Adipocyte (in vitro differentiated cells): ENCODE measurements around the gene UFSP2.

ENCODE experiments used
- DNase-seq: peaks from one replicate; pipeline ENCODE4 v3.0.0-alpha.2; 2015; ENCODE audit warnings: low read depth
- H3K27me3 ChIP-seq: replicated peaks from 2 replicates; pipeline ENCODE4 v1.7.0; 2013; ENCODE audit warnings: mild to moderate bottlenecking, low read length, moderate library complexity; ENCODE audit not compliant: control insufficient read depth, insufficient read depth
- H3K36me3 ChIP-seq: 2 replicates; pipeline ENCODE4 v1.7.0; 2013; ENCODE audit warnings: low read length, mild to moderate bottlenecking, moderate library complexity; ENCODE audit not compliant: control insufficient read depth, insufficient read depth, severe bottlenecking
- H3K4me1 ChIP-seq: 2 replicates; pipeline ENCODE4 v1.7.0; 2013; ENCODE audit warnings: mild to moderate bottlenecking, low read length, moderate library complexity; ENCODE audit not compliant: control insufficient read depth, insufficient read depth
- H3K4me3 ChIP-seq: 2 replicates; pipeline ENCODE4 v1.7.0; 2013; ENCODE audit warnings: mild to moderate bottlenecking, low read length, moderate library complexity
- H3K9ac ChIP-seq: 2 replicates; pipeline ENCODE4 v1.7.0; 2013; ENCODE audit warnings: mild to moderate bottlenecking, low read length, moderate library complexity
- H3K9me3 ChIP-seq: 2 replicates; pipeline ENCODE4 v1.7.0; 2013; ENCODE audit warnings: mild to moderate bottlenecking, low read length, moderate library complexity; ENCODE audit not compliant: control insufficient read depth

Gene UFSP2

GRCh38 chr4:185424905-185425646 lies 688 bp downstream of the UFSP2 start:
- Histone ChIP-seq H3K27me3 (no peaks in the 10 kb centered on the region), H3K4me3 (peak overlapping the region; percentile 96), H3K9me3 (no peaks in the 10 kb centered on the region), H3K36me3 (no peaks in the 10 kb centered on the region), H3K4me1 (peaks cover 28% of the 10 kb centered on the region), H3K9ac (peak overlapping the region; percentile 98)
- peak; percentile 21 for DNase-seq

- peaks cover 29% of the 10 kb centered on the region for H3K4me1 ChIP-seq
- no peak overlapping the region for H3K9ac ChIP-seq
- H3K36me3 ChIP-seq, result peaks cover 16% of the 10 kb centered on the region
- DNase-seq, result peak; percentile 18
- no peak overlapping the region for H3K4me3 ChIP-seq
- H3K27me3 ChIP-seq, result no peaks in the 10 kb centered on the region
- no peaks in the 10 kb centered on the region for H3K9me3 ChIP-seq
These were observed 4.2 kb downstream of the UFSP2 start for GRCh38 chr4:185421366-185422124.

- H3K4me3 ChIP-seq, result no peak overlapping the region
- no peak for DNase-seq
- peaks cover 51% of the 10 kb centered on the region for H3K36me3 ChIP-seq
- peaks cover 13% of the 10 kb centered on the region for H3K4me1 ChIP-seq
- no peak overlapping the region for H3K9ac ChIP-seq
- no peaks in the 10 kb centered on the region for H3K9me3 ChIP-seq
- no peaks in the 10 kb centered on the region for H3K27me3 ChIP-seq
These were observed 8.8 kb downstream of the UFSP2 start for GRCh38 chr4:185416955-185417354.

GRCh38 chr4:185412412-185412811 lies 13.4 kb downstream of the UFSP2 start:
- DNase-seq, result no peak
- peaks cover 70% of the 10 kb centered on the region for H3K36me3 ChIP-seq
- H3K4me1 ChIP-seq, result peaks cover 5% of the 10 kb centered on the region
- no peak overlapping the region for H3K4me3 ChIP-seq
- H3K27me3 ChIP-seq, result no peaks in the 10 kb centered on the region
- H3K9me3 ChIP-seq, result no peaks in the 10 kb centered on the region
- H3K9ac ChIP-seq, result no peak overlapping the region

- DNase-seq, result no peak
- H3K4me3 ChIP-seq, result no peak overlapping the region
- no peak overlapping the region for H3K9ac ChIP-seq
- peaks cover 65% of the 10 kb centered on the region for H3K36me3 ChIP-seq
- H3K27me3 ChIP-seq, result no peaks in the 10 kb centered on the region
- peaks cover 5% of the 10 kb centered on the region for H3K4me1 ChIP-seq
- H3K9me3 ChIP-seq, result no peaks in the 10 kb centered on the region
These were observed 13.9 kb downstream of the UFSP2 start for GRCh38 chr4:185411849-185412248.

GRCh38 chr4:185408432-185408831 lies 17.3 kb downstream of the UFSP2 start:
- no peak for DNase-seq
- H3K9ac ChIP-seq, result no peak overlapping the region
- H3K4me3 ChIP-seq, result no peak overlapping the region
- peaks cover 54% of the 10 kb centered on the region for H3K36me3 ChIP-seq
- H3K4me1 ChIP-seq, result no peaks in the 10 kb centered on the region
- H3K27me3 ChIP-seq, result no peaks in the 10 kb centered on the region
- H3K9me3 ChIP-seq, result no peaks in the 10 kb centered on the region

GRCh38 chr4:185405296-185405999 lies 20.3 kb downstream of the UFSP2 start:
- H3K4me3 ChIP-seq, result no peak overlapping the region
- peaks cover 57% of the 10 kb centered on the region for H3K36me3 ChIP-seq
- DNase-seq, result no peak

GRCh38 chr4:185404031-185404430 lies 21.7 kb downstream of the UFSP2 start:
- H3K36me3 ChIP-seq, result peaks cover 62% of the 10 kb centered on the region
- no peak for DNase-seq

More at GRCh38 chr4:185405296-185405999, 20.3 kb downstream of the UFSP2 start:
- no peaks in the 10 kb centered on the region for H3K4me1 ChIP-seq
- no peaks in the 10 kb centered on the region for H3K27me3 ChIP-seq
- H3K9me3 ChIP-seq, result no peaks in the 10 kb centered on the region
- no peak overlapping the region for H3K9ac ChIP-seq

GRCh38 chr4:185399466-185399865 lies 26.3 kb downstream of the UFSP2 start:
- H3K9ac ChIP-seq, result no peak overlapping the region
- no peak overlapping the region for H3K4me3 ChIP-seq
- no peaks in the 10 kb centered on the region for H3K27me3 ChIP-seq
- H3K36me3 ChIP-seq, result peaks cover 43% of the 10 kb centered on the region
- DNase-seq, result no peak
- peaks cover 17% of the 10 kb centered on the region for H3K4me1 ChIP-seq
- no peaks in the 10 kb centered on the region for H3K9me3 ChIP-seq

More at GRCh38 chr4:185404031-185404430, 21.7 kb downstream of the UFSP2 start:
- no peaks in the 10 kb centered on the region for H3K9me3 ChIP-seq
- no peak overlapping the region for H3K4me3 ChIP-seq
- no peaks in the 10 kb centered on the region for H3K4me1 ChIP-seq
- no peaks in the 10 kb centered on the region for H3K27me3 ChIP-seq
- no peak overlapping the region for H3K9ac ChIP-seq

GRCh38 chr4:185398618-185399017 lies 27.1 kb downstream of the UFSP2 start:
- Histone ChIP-seq H3K4me3 (no peak overlapping the region), H3K36me3 (peaks cover 43% of the 10 kb centered on the region), H3K9me3 (no peaks in the 10 kb centered on the region), H3K27me3 (no peaks in the 10 kb centered on the region), H3K4me1 (peaks cover 19% of the 10 kb centered on the region), H3K9ac (no peak overlapping the region)
- no peak for DNase-seq

- DNase-seq, result no peak
- no peaks in the 10 kb centered on the region for H3K9me3 ChIP-seq
These were observed 28.9 kb downstream of the UFSP2 start, which contains the start of gene ANKRD37 for GRCh38 chr4:185396724-185397385. TSS of gene ANKRD37 (plus strand) at chr4:185396841. CDS start at chr4:185396924, 83 bp downstream.

More at GRCh38 chr4:185396724-185397385, 28.9 kb downstream of the UFSP2 start, which contains the start of gene ANKRD37:
- Histone ChIP-seq H3K4me1 (peaks cover 19% of the 10 kb centered on the region), H3K9ac (peak within 1 kb of the TSS; percentile 92), H3K36me3 (peaks cover 28% of the 10 kb centered on the region), H3K27me3 (no peaks in the 10 kb centered on the region), H3K4me3 (peak within 1 kb of the TSS; percentile 93)
